OCI-LY7 (cell line): ENCODE data around the gene AFF3. TPM values are rescaled to one million over a fixed set of nuclear protein-coding genes. Genes with fewer than 3 reads are reported as not detected.

Source experiments
- BruUV-seq: library from RNA; stranded (reverse); fragments of 400-500 nt; replicated peaks from 2 replicates; lab custom pipeline; 2021; lab: Mats Ljungman, UMichigan
- CTCF ChIA-PET: fragments of 300-600 bp; sonication (Branson Sonifier 250); formaldehyde crosslinking; loops from one replicate; lab custom pipeline; 2022; ENCODE audit warnings: antibody characterized with exemption; ENCODE audit not compliant: unreplicated experiment; lab: Charles Lee
- POLR2A ChIA-PET: fragments of 300-600 bp; sonication (Branson Sonifier 250); formaldehyde crosslinking; loops from one replicate; lab custom pipeline; 2022; ENCODE audit warnings: antibody characterized with exemption; lab: Charles Lee
- DNase-seq: peaks from one replicate; pipeline ENCODE4 v3.0.0-alpha.2; 2015; ENCODE audit warnings: low spot score
- H2AFZ ChIP-seq: fragments of 200-600 bp; sonication (generic), shearing (Covaris generic); 2 replicates; pipeline ENCODE4 v1.6.1; 2014; ENCODE audit warnings: mild to moderate bottlenecking, antibody characterized with exemption, low read length, moderate library complexity
- H3K27ac ChIP-seq: fragments of 200-600 bp; sonication (generic); 2 replicates; pipeline ENCODE4 v1.5.1; 2014; ENCODE audit warnings: mixed run types, low read depth, mild to moderate bottlenecking, moderate library complexity, low read length, inconsistent platforms; ENCODE audit not compliant: poor library complexity, severe bottlenecking
- H3K36me3 ChIP-seq: fragments of 200-600 bp; sonication (generic); 2 replicates; pipeline ENCODE4 v1.6.1; 2014; ENCODE audit warnings: mild to moderate bottlenecking, antibody characterized with exemption, low read length, moderate library complexity, mixed read lengths; ENCODE audit not compliant: insufficient read depth
- H3K4me1 ChIP-seq: fragments of 200-600 bp; sonication (generic); 2 replicates; pipeline ENCODE4 v1.5.1; 2014; ENCODE audit warnings: mild to moderate bottlenecking, low read length; ENCODE audit not compliant: insufficient read depth, poor library complexity, severe bottlenecking
- H3K4me2 ChIP-seq: fragments of 200-600 bp; sonication (generic); 2 replicates; pipeline ENCODE4 v1.6.1; 2014; ENCODE audit warnings: mild to moderate bottlenecking, low read length
- H3K4me3 ChIP-seq: fragments of 200-600 bp; sonication (generic); 2 replicates; pipeline ENCODE4 v1.5.1; 2014; ENCODE audit warnings: mild to moderate bottlenecking, low read depth, low read length; ENCODE audit not compliant: poor library complexity, severe bottlenecking
- H3K79me2 ChIP-seq: fragments of 200-600 bp; sonication (generic); 2 replicates; pipeline ENCODE4 v1.6.1; 2016; ENCODE audit warnings: low read depth, mild to moderate bottlenecking, low read length, moderate library complexity, mixed read lengths; ENCODE audit not compliant: insufficient read depth
- H3K9me2 ChIP-seq: fragments of 200-600 bp; sonication (generic); 2 replicates; pipeline ENCODE4 v1.6.1; 2016; ENCODE audit warnings: mild to moderate bottlenecking, low read length, mixed read lengths; ENCODE audit not compliant: insufficient read depth
- H3K9me3 ChIP-seq: fragments of 200-600 bp; sonication (generic); 2 replicates; pipeline ENCODE4 v1.6.1; 2014; ENCODE audit warnings: mild to moderate bottlenecking, mixed run types, low read length, mixed read lengths
- H4K20me1 ChIP-seq: fragments of 200-600 bp; sonication (generic); 2 replicates; pipeline ENCODE4 v1.6.1; 2014; ENCODE audit warnings: mild to moderate bottlenecking, antibody characterized with exemption, low read length, moderate library complexity, mixed read lengths; ENCODE audit not compliant: insufficient read depth
- CTCF ChIP-seq: fragments of 200-600 bp; sonication (generic); conservative IDR thresholded peaks from 2 replicates; pipeline ENCODE4 v1.5.1; 2014; ENCODE audit warnings: mild to moderate bottlenecking, antibody characterized with exemption, low read length, moderate library complexity, mixed read lengths
- EZH2phosphoT487 ChIP-seq: fragments of 200-600 bp; sonication (generic); IDR thresholded peaks from 2 replicates; pipeline ENCODE4 v1.6.1; 2018; ENCODE audit warnings: low read depth, borderline replicate concordance, mild to moderate bottlenecking, mixed run types, antibody characterized with exemption, low read length, moderate library complexity, mixed read lengths
- intact Hi-C: fragments of 100-400 bp; cut with micrococcal nuclease; formaldehyde crosslinking; loops from one replicate; pipeline ENCODE4 v1.10.0; 2022; ENCODE audit not compliant: unreplicated experiment
- total RNA-seq, 2 experiments: library from RNA; depleted of rRNA in 1 of 2; stranded (reverse); fragments of >200 nt in 1 of 2; shearing (Covaris generic) in 1 of 2; gene quantifications; 2 replicates each; pipeline ENCODE4 v1.2.3, GENCODE V29; 2014 to 2022

Gene AFF3
- total RNA-seq, 2 experiments from 2014 or later: 131 to 133 TPM

DNA sequence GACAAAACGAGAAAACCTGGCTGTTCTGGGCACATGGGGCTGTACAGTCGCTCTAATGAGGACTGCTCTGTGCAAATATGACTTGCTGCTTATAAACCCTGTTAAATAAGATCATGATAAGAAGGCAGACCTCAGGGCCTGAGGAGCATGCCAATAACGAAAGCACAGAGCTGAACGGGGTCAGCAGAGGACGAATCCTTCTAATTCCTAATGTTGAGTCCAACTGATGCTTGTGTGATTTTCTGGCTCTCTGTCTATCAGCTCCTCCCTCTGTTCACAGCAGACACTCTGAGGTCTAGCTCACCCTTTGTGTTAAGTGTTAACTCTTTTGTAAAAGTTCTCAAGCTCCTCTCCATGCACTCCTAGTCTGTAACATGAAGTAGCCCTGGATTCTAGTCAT, 485.4 kb downstream of the AFF3 start:
- Histone ChIP-seq H3K27ac (no peak overlapping the region), H3K4me2 (no peak overlapping the region), H4K20me1 (no peaks in the 10 kb centered on the region), H3K9me3 (no peaks in the 10 kb centered on the region), H2AFZ (no peak overlapping the region), H3K4me3 (no peak overlapping the region), H3K9me2 (no peaks in the 10 kb centered on the region), H3K36me3 (peaks cover 23% of the 10 kb centered on the region), H3K79me2 (no peaks in the 10 kb centered on the region), H3K4me1 (no peaks in the 10 kb centered on the region)
- DNase-seq: no peak
- BruUV-seq: no TSS peak
- ChIA-PET CTCF (no interaction called here), POLR2A (interaction anchor here (0.9 kb wide), 1 partner anchor 14 kb away, joined by 3 read pairs; no protein-coding TSS in a partner anchor)
- TF ChIP-seq CTCF (no peak), EZH2phosphoT487 (no peak)
- intact Hi-C loops: no loop called here

DNA sequence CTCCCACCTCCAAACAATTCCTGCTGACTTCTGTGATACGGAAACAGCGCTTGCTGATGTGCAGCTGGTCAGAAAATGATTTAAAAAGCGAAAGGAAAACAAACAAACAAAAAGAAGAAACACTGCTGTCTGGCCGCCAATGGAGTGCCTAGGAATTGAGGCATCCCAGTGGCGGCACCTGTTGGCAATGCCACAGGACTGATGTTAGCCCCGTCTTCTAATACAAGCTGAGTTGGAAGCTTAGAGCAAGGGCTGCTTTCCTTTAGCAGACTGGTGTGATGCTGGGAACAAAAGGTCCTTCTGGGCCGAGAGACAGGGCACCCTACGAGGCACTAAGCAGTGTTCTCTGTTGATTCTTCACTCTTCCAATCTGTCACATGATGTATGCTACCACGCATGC, 489.0 kb downstream of the AFF3 start:
- Histone ChIP-seq H3K79me2 (no peaks in the 10 kb centered on the region), H2AFZ (no peak overlapping the region), H3K4me2 (no peak overlapping the region), H3K36me3 (peaks cover 17% of the 10 kb centered on the region), H3K4me3 (no peak overlapping the region), H4K20me1 (no peaks in the 10 kb centered on the region), H3K9me2 (no peaks in the 10 kb centered on the region), H3K27ac (no peak overlapping the region), H3K9me3 (no peaks in the 10 kb centered on the region), H3K4me1 (no peaks in the 10 kb centered on the region)
- DNase-seq: no peak
- intact Hi-C loops: no loop called here
- ChIA-PET POLR2A (interaction anchor here (1.0 kb wide), 1 partner anchor 41 kb away, joined by 3 read pairs; no protein-coding TSS in a partner anchor), CTCF (interaction anchor here (0.5 kb wide), 1 partner anchor 403 kb away, joined by 4 read pairs; no protein-coding TSS in a partner anchor)
- no TSS peak for BruUV-seq
- no peak for TF ChIP-seq EZH2phosphoT487
- no peak for TF ChIP-seq CTCF

GRCh38 chr2:99652862-99653261, 489.5 kb downstream of the AFF3 start:
- Histone ChIP-seq H3K27ac (no peak overlapping the region), H3K4me2 (no peak overlapping the region), H2AFZ (no peak overlapping the region), H3K4me1 (no peaks in the 10 kb centered on the region), H3K9me2 (no peaks in the 10 kb centered on the region), H3K79me2 (no peaks in the 10 kb centered on the region), H3K36me3 (peaks cover 17% of the 10 kb centered on the region), H3K9me3 (no peaks in the 10 kb centered on the region), H4K20me1 (no peaks in the 10 kb centered on the region), H3K4me3 (no peak overlapping the region)
- intact Hi-C loops: no loop called here
- no peak for TF ChIP-seq EZH2phosphoT487
- no peak for TF ChIP-seq CTCF
- POLR2A ChIA-PET: interaction anchor here (1.0 kb wide), 1 partner anchor 41 kb away, joined by 3 read pairs; no protein-coding TSS in a partner anchor
- no peak for DNase-seq
- CTCF ChIA-PET: interaction anchor here (0.5 kb wide), 1 partner anchor 404 kb away, joined by 4 read pairs; no protein-coding TSS in a partner anchor
- no TSS peak for BruUV-seq
